Measurements from ENCODE around the gene TAF4B. TPM values are rescaled to one million over a fixed set of nuclear protein-coding genes. Genes with fewer than 3 reads are reported as not detected.

TAF4B gene
- total and polyA plus RNA-seq, 2 of the 8 experiments (the other 6 are each of a cell fraction or from before 2014, with no cell fraction given), result 9.3 to 19.8 TPM

- Histone ChIP-seq H2BK5ac (ENCODE audit: low read depth, low read length) (no peak overlapping the region), H3K27ac (ENCODE audit: low read depth, low read length) (no peak overlapping the region), H4K8ac (ENCODE audit: extremely low read depth, insufficient read depth, low read length) (no peak overlapping the region), H3K4me2 (ENCODE audit: insufficient read depth in 1 of 2, low read depth in 2 of 2, low read length in 2 of 2) (no peak overlapping the region), H2AFZ (ENCODE audit: low read length) (no peak overlapping the region), H3K79me1 (ENCODE audit: low read depth, low read length) (no peaks in the 10 kb centered on the region), H2BK120ac (replicated peaks; ENCODE audit: low read depth, low read length) (no peak overlapping the region), H2AK5ac (ENCODE audit: low read depth, low read length) (no peak overlapping the region), H3K79me2 (ENCODE audit: control insufficient read depth in 1 of 2, insufficient read depth in 2 of 2, low read length in 2 of 2) (no peaks in the 10 kb centered on the region), H3K14ac (ENCODE audit: insufficient read length) (no peak overlapping the region), H3K56ac (replicated peaks; ENCODE audit: insufficient read length, low read depth, low read length) (no peak overlapping the region), H4K91ac (replicated peaks; ENCODE audit: insufficient read length, low read length) (no peak overlapping the region), H2BK20ac (ENCODE audit: low read length) (no peak overlapping the region), H3K36me3 (ENCODE audit: control insufficient read depth in 2 of 4, insufficient read depth in 4 of 4, low read length in 3 of 4) (peaks cover 0 to 9% (median 0%) of the 10 kb centered on the region in 4 experiments; a peak in 2 of 8 replicates), H3K9me3 (ENCODE audit: insufficient read depth in 2 of 2, low read depth in 1 of 2, low read length in 1 of 2) (no peaks in the 10 kb centered on the region), H4K20me1 (replicated peaks in 1 of 2; ENCODE audit: control insufficient read depth in 1 of 2, insufficient read depth in 2 of 2, low read length in 2 of 2) (no peaks in the 10 kb centered on the region), H3K4me3 (ENCODE audit: extremely low read depth in 1 of 4, insufficient read depth in 2 of 4, low read depth in 3 of 4, low read length in 4 of 4) (no peak overlapping the region), H3K18ac (ENCODE audit: extremely low read depth, low read length) (no peak overlapping the region), H3K23ac (ENCODE audit: insufficient read length) (no peak overlapping the region), H2BK15ac (ENCODE audit: low read length) (no peak overlapping the region), H4K5ac (ENCODE audit: insufficient read length, low read depth, low read length) (no peak overlapping the region), H3K23me2 (ENCODE audit: low read depth, low read length) (no peaks in the 10 kb centered on the region), H3K9ac (replicated peaks in 1 of 4; ENCODE audit: extremely low read depth in 1 of 4, low read depth in 3 of 4, low read length in 3 of 4) (no peak overlapping the region), H3K27me3 (replicated peaks in 1 of 4; ENCODE audit: control insufficient read depth in 3 of 4, extremely low read depth in 1 of 4, insufficient read depth in 3 of 4, low read length in 3 of 4) (no peaks in the 10 kb centered on the region), H2BK12ac (ENCODE audit: low read depth, low read length) (no peak overlapping the region), H3K4ac (replicated peaks; ENCODE audit: insufficient read length, low read depth, low read length) (no peak overlapping the region), H3K4me1 (replicated peaks in 1 of 4; ENCODE audit: control insufficient read depth in 3 of 4, insufficient read depth in 4 of 4, low read length in 3 of 4) (no peaks in the 10 kb centered on the region)
- ChIA-PET CTCF (ENCODE audit: partially characterized antibody) (interaction anchor here (0.6 to 1.6 kb wide), 2 partner anchors 11 to 127 kb away, joined by 4 to 5 read pairs; no protein-coding TSS in a partner anchor), POLR2A (ENCODE audit: partially characterized antibody) (no interaction called here)
- TF ChIP-seq MAFK (IDR thresholded peaks at IDR 0.05; ENCODE audit: low read depth, low read length), result no peak
- TF ChIP-seq, protein P1, sequence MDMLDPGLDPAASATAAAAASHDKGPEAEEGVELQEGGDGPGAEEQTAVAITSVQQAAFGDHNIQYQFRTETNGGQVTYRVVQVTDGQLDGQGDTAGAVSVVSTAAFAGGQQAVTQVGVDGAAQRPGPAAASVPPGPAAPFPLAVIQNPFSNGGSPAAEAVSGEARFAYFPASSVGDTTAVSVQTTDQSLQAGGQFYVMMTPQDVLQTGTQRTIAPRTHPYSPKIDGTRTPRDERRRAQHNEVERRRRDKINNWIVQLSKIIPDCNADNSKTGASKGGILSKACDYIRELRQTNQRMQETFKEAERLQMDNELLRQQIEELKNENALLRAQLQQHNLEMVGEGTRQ (IDR thresholded peaks at IDR 0.05; ENCODE audit: low read length), result no peak
- TF ChIP-seq HDAC2 (IDR thresholded peaks at IDR 0.05; ENCODE audit: borderline replicate concordance in 1 of 2, low read depth in 2 of 2, low read length in 2 of 2), result no peak
- DNase-seq (ENCODE audit: low read depth in 1 of 2, low spot score in 2 of 2), result no peak
- 89% methylated on average over 3 of the region's 3 CpGs; no CpG with 5 or more reads in 1 of the 2 experiments for WGBS, 2 experiments (ENCODE audit: extremely low coverage in 1 of 2, insufficient coverage in 1 of 2, insufficient read length in 1 of 2, insufficient replicate concordance in 2 of 2, low coverage in 1 of 2, low lambda C conversion rate in 2 of 2, missing lambda C conversion rate in 1 of 2)
- FAIRE-seq, result no peak
Observed at GRCh38 chr18:26322890-26323653, 96.8 kb downstream of the TAF4B start.
